ENCODE measurements around the gene RGS9BP. TPM values are rescaled to one million over a fixed set of nuclear protein-coding genes. Genes with fewer than 3 reads are reported as not detected.

Gene RGS9BP
- total RNA-seq, 1 experiment from 2014 or later, result 1.2 TPM

DNA sequence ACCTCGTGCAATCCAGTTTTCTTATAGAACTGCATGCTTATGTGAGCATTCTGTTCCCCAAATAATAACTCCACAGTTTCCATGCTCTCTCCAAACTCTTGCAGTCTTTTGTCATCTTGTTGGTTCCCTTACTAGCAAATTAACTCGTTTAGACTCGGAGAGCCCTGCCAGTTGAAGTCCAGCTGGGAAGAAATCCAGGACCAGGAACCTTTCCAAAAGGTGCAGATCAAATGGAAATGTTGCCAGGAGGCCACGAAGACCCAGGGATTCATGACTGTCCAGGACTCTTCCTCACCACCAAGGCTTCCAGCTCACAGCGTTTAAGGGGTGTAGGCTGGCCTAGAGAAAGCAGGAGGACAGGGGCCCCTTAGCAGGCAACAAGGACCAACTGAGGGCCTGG lies 41.8 kb downstream of the RGS9BP start:
- DNase-seq, result no peak
- H3K4me3 ChIP-seq, result no peak overlapping the region
- H3K27me3 ChIP-seq, result no peaks in the 10 kb centered on the region
- H3K9me3 ChIP-seq, result no peaks in the 10 kb centered on the region
- peaks cover 40% of the 10 kb centered on the region for H3K36me3 ChIP-seq

GRCh38 chr19:32718286-32718685 lies 42.6 kb downstream of the RGS9BP start:
- peaks cover 33% of the 10 kb centered on the region for H3K36me3 ChIP-seq
- H3K27me3 ChIP-seq, result no peaks in the 10 kb centered on the region
- no peak for DNase-seq
- no peak overlapping the region for H3K4me3 ChIP-seq
- H3K9me3 ChIP-seq, result no peaks in the 10 kb centered on the region

DNA sequence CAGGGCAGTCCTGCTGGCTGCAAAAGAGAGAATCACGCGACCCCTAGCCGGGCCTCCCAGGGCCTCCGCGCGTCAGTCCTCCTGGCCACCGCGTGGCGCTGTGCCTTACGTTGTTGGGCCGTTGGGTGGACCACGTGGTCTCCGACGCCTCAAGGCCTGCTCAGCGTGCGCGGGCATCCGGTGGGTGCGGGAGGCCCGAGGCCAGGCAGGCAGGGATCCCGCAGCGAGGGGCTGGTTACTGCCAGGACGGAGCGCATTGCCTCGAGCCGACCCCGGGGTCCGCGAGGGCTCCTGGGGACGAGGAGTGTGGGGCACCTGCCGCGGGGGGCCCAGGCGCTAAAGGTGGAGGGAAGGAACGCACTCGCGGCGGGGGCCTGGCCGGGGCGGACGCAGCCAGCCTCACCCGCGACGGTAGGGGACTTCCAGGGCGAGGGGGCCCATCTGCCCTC lies 44.0 kb downstream of the RGS9BP start, which contains the start of gene TDRD12:
TDRD12 (plus strand) TSS at position 157 of the 449 bp plus-strand sequence. CDS start 306 bp downstream, outside the sequence.
- no peak for DNase-seq
- H3K36me3 ChIP-seq, result peaks cover 21% of the 10 kb centered on the region
- no peak within 1 kb of the TSS for H3K4me3 ChIP-seq
- H3K9me3 ChIP-seq, result no peaks in the 10 kb centered on the region
- no peaks in the 10 kb centered on the region for H3K27me3 ChIP-seq

- Histone ChIP-seq H3K4me3 (no peak overlapping the region), H3K27me3 (no peaks in the 10 kb centered on the region), H3K36me3 (peaks cover 14% of the 10 kb centered on the region), H3K9me3 (peaks cover 1% of the 10 kb centered on the region; the same call in 1 of the 2 replicates)
- no peak for DNase-seq
Observed at GRCh38 chr19:32720216-32720935, 44.7 kb downstream of the RGS9BP start.

DNA sequence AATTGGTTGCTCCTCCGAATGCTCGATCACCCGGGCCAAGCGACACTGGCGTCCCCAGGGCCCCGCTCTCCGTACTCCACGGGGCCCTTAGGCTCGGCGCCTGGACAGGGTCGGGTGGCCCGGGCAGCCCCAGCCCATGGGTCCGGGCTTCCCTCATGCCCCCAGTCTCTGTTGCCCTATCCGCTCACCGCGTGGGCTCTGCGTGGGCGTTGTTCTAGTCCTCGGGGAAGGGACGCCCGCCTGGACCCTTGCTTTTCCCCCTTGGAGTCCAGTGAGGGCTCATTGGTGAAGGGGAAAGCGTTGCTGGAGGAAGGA lies 45.2 kb downstream of the RGS9BP start:
- no peak overlapping the region for H3K4me3 ChIP-seq
- no peak for DNase-seq

More for the DNA sequence above, 45.2 kb downstream of the RGS9BP start:
- Histone ChIP-seq H3K27me3 (no peaks in the 10 kb centered on the region), H3K9me3 (peaks cover 3% of the 10 kb centered on the region; the same call in 1 of the 2 replicates), H3K36me3 (peaks cover 10% of the 10 kb centered on the region)

Other genes with a start within 250 kb of the RGS9BP start
- 245 and 384 TPM in 2 replicates for gene PDCD5, start 94.7 kb upstream of the RGS9BP start, total RNA-seq (2014; rRNA removed; shearing (Covaris generic); ENCODE audit: low replicate concordance)
- gene ANKRD27, start 668 bp upstream of the RGS9BP start, total RNA-seq (2014; rRNA removed; shearing (Covaris generic); ENCODE audit: low replicate concordance), result 45.4 and 48.5 TPM in 2 replicates
- gene NUDT19, start 16.0 kb downstream of the RGS9BP start, total RNA-seq (2014; rRNA removed; shearing (Covaris generic); ENCODE audit: low replicate concordance), result 18.0 and 22.4 TPM in 2 replicates
- 0.15 TPM in 1 of 2 replicates, not detected in the other for gene TDRD12, start 43.9 kb downstream of the RGS9BP start, total RNA-seq (2014; rRNA removed; shearing (Covaris generic); ENCODE audit: low replicate concordance)
- gene SLC7A9, start 193.9 kb downstream of the RGS9BP start, total RNA-seq (2014; rRNA removed; shearing (Covaris generic); ENCODE audit: low replicate concordance), result not detected in 2 replicates